Daoy (cell line): ENCODE results near the gene TAF1L. TPM values are rescaled to one million over a fixed set of nuclear protein-coding genes. Genes with fewer than 3 reads are reported as not detected.

Experiments used
- DNase-seq: peaks from one replicate; pipeline ENCODE4 v3.0.0-alpha.2; 2015; ENCODE audit warnings: low read depth
- total RNA-seq: library from RNA; depleted of rRNA; stranded (reverse); fragments of >200 nt; shearing (Covaris generic); gene quantifications from 2 replicates; pipeline ENCODE4 v1.2.3, GENCODE V29; 2014; rRNA removed

Gene TAF1L
- total RNA-seq, 1 experiment from 2014 or later: 0.23 TPM

DNA sequence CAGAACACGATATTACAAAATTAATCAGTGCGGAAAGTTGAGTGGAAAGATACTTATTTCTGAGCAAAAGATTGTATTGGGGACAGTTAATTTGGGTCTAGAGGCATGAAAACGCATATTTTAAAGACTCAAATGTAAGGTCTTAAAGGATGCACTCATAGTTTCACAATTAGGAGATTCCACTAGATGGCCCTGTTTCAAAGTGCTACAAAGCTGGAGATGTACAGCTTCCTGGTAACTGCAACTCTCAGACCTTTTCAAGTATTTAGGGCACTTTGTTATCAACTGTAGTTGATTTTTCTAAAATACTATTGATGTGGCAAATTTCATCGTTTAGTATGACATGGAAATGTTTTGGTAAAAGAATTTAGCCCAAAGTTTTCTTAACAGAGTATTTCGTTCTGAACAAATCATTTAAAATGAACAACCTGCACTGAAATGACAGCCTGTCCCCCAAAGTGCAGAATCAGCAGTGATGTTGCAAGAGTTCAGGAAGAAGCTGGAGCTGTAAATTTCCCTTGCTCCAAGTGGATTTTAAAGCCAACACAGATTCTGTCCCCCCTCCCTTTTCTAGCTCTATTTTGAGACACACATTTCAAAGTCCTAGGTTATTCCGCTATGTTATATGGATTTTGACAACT, 46.3 kb downstream of the TAF1L start:
- DNase-seq: peak; percentile 64

- DNase-seq: peak; percentile 44
Observed at GRCh38 chr9:32587901-32588300, 47.6 kb downstream of the TAF1L start.

DNA sequence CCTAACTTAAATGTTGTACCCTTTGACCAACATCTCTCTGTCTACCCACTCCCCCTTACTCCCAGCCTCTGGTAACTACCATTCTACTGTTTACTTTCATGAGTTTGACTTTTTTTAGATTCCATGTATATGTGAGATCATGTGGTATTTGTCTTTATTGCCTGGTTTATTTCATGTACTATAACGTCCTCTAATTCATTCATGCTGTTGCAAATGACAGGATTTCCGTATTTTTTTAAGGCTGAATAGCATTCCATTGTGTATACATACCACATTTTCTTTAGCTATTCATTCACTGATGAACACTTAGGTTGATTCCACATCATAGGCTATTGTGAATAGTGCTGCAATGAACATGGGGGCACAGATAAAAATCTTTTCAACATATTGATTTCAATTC, 50.7 kb downstream of the TAF1L start:
- no peak for DNase-seq

DNA sequence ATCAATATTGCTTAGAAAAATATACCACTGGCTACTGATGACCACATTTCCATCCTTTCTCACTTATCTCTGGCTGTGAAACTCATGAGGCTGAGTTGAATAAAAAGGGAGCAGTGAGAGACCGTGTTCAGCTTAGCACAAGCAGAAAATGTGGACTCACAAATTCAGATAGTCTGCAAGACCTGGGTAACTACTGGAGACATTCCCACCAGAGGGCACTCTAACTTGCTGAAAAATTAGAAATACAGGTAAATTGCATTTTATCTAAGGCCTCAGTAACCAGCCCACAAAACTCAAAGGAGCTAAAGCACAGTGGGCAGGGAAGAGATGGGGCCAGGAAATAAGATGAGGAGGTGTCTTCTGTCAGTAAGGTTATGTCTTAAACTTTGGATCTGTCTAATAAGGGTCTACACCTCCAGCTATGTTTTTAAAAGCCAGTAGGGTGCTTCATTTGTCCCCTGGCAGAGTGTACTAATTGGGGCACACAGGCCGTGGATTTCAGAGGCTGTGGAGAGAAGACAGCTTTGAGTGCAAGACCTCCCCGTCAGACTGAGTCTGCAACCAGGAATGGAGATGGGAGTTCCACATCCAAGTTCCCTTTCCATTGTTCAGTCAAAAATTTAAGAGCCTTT, 53.8 kb downstream of the TAF1L start:
- DNase-seq: peak; percentile 62

DNA sequence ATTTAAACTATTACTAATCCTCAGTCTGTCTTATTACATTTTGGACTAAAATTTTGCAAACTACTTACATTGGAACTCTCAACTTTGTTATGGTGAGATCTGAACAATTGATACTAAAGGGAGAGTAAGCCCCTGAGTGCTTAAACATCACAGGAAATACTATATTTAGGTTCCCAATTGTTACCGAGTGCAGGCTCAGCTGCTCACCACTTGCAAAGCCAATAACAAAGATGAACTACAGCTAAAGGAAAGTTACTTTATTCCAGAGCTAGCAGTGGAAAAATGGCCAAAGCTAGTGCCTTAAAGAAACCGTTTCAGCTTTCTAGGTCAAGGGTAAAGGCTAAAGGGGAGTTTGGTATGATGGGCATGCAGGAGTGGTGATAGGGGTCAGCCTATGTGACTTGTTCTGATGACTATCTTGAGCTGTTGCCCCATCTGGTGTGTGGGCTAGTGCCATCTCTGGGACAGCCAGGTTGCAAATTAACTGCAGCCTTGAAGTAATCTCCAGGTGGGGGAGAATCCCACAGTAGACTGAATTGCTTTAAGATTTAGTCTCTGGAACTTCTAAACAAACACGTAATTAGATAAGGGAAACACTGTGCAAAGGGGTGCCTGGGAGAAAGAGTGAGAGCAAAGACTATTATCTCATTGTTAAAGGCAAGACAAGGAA, 54.7 kb downstream of the TAF1L start:
- no peak for DNase-seq

- peak; percentile 60 for DNase-seq
Observed at GRCh38 chr9:32579706-32580331, 55.6 kb downstream of the TAF1L start.

Other genes starting within 250 kb of the TAF1L start
- gene RIGI, start 109.5 kb downstream of the TAF1L start, total RNA-seq: 23.5 and 24.6 TPM in 2 replicates
- gene SMIM27, start 83.3 kb downstream of the TAF1L start, total RNA-seq: 4.6 and 11.9 TPM in 2 replicates
- gene TOPORS, start 83.1 kb downstream of the TAF1L start, total RNA-seq: 29.9 and 31.2 TPM in 2 replicates
- gene NDUFB6, start 62.5 kb downstream of the TAF1L start, total RNA-seq: 185 and 206 TPM in 2 replicates
- 0.33 and 0.57 TPM in 2 replicates for gene TMEM215, start 147.9 kb upstream of the TAF1L start, total RNA-seq